H1 (cell line): ENCODE results near the gene DRD2. TPM values are rescaled to one million over a fixed set of nuclear protein-coding genes. Genes with fewer than 3 reads are reported as not detected.

Experiments used
- CTCF ChIA-PET: fragments of 300-600 bp; sonication (Branson Sonifier 250); formaldehyde crosslinking; loops from one replicate; lab custom pipeline; 2021; ENCODE audit not compliant: partially characterized antibody; lab: Charles Lee
- POLR2A ChIA-PET: fragments of 300-600 bp; sonication (Branson Sonifier 250); formaldehyde crosslinking; loops from one replicate; lab custom pipeline; 2021; ENCODE audit warnings: inconsistent platforms; ENCODE audit not compliant: partially characterized antibody; lab: Charles Lee
- DNase-seq, 2 experiments: peaks; one replicate each; pipeline versions ENCODE4 v3.0.0 to v3.0.0-alpha.2; 2010 to 2022; ENCODE audit warnings: low spot score in 2 of 2, low read depth in 1 of 2, mixed read lengths in 1 of 2
- FAIRE-seq: peaks from 2 replicates; lab custom pipeline; 2011; peaks lifted over from hg19 to GRCh38; lab: Jason Lieb, UNC
- H2AFZ ChIP-seq: 2 replicates; pipeline ENCODE4 v1.8.1; 2012; ENCODE audit warnings: low read length, inconsistent platforms
- H2AK5ac ChIP-seq: 2 replicates; pipeline ENCODE4 v1.6.1; 2013; ENCODE audit warnings: low read depth, low read length
- H2BK120ac ChIP-seq: replicated peaks from 2 replicates; pipeline ENCODE3; 2013; ENCODE audit warnings: low read depth, low read length, inconsistent platforms
- H2BK12ac ChIP-seq: 2 replicates; pipeline ENCODE4 v1.6.1; 2013; ENCODE audit warnings: low read depth, low read length
- H2BK15ac ChIP-seq: 2 replicates; pipeline ENCODE4 v1.6.1; 2013; ENCODE audit warnings: low read length
- H2BK20ac ChIP-seq: 2 replicates; pipeline ENCODE4 v1.6.1; 2013; ENCODE audit warnings: low read length
- H2BK5ac ChIP-seq: 2 replicates; pipeline ENCODE4 v1.6.1; 2013; ENCODE audit warnings: low read depth, low read length
- H3K14ac ChIP-seq: 2 replicates; pipeline ENCODE4 v1.6.1; 2013; ENCODE audit warnings: inconsistent platforms; ENCODE audit not compliant: insufficient read length
- H3K18ac ChIP-seq: 2 replicates; pipeline ENCODE4 v1.6.1; 2013; ENCODE audit warnings: low read length; ENCODE audit errors: extremely low read depth
- H3K23ac ChIP-seq: 2 replicates; pipeline ENCODE4 v1.6.1; 2013; ENCODE audit warnings: inconsistent platforms; ENCODE audit not compliant: insufficient read length
- H3K23me2 ChIP-seq: 2 replicates; pipeline ENCODE4 v1.6.1; 2013; ENCODE audit warnings: low read depth, low read length
- H3K27ac ChIP-seq: 2 replicates; pipeline ENCODE4 v1.6.1; 2011; ENCODE audit warnings: low read depth, low read length, inconsistent platforms
- H3K27me3 ChIP-seq, 4 experiments: replicated peaks in 1 of 4; 1 replicate in 1 of 4; 2 replicates in 3 of 4; pipeline versions ENCODE4 v1.6.1 to v1.8.1; 2011 to 2013; ENCODE audit warnings: low read length in 3 of 4, mild to moderate bottlenecking in 3 of 4, inconsistent platforms in 2 of 4, mixed read lengths in 2 of 4, moderate library complexity in 1 of 4; ENCODE audit not compliant: control insufficient read depth in 3 of 4, insufficient read depth in 3 of 4; ENCODE audit errors: extremely low read depth in 1 of 4
- H3K36me3 ChIP-seq, 4 experiments: 2 replicates each; pipeline versions ENCODE4 v1.6.1 to v1.8.1; 2011 to 2013; ENCODE audit warnings: mild to moderate bottlenecking in 4 of 4, low read length in 3 of 4, moderate library complexity in 2 of 4, control low read depth in 1 of 4, inconsistent platforms in 1 of 4; ENCODE audit not compliant: insufficient read depth in 4 of 4, control insufficient read depth in 2 of 4
- H3K4ac ChIP-seq: replicated peaks from 2 replicates; pipeline ENCODE3; 2013; ENCODE audit warnings: low read length, low read depth, mixed read lengths, inconsistent platforms; ENCODE audit not compliant: insufficient read length
- H3K4me1 ChIP-seq, 4 experiments: replicated peaks in 1 of 4; 1 replicate in 1 of 4; 2 replicates in 3 of 4; pipeline versions ENCODE4 v1.6.1 to v1.8.1; 2011 to 2013; ENCODE audit warnings: low read length in 3 of 4, inconsistent platforms in 2 of 4, mixed read lengths in 1 of 4; ENCODE audit not compliant: insufficient read depth in 4 of 4, control insufficient read depth in 3 of 4
- H3K4me2 ChIP-seq, 2 experiments: 2 replicates each; pipeline versions ENCODE4 v1.6.1 to v1.8.1; 2011 to 2013; ENCODE audit warnings: low read depth in 2 of 2, low read length in 2 of 2, control low read depth in 1 of 2, inconsistent platforms in 1 of 2, mild to moderate bottlenecking in 1 of 2; ENCODE audit not compliant: insufficient read depth in 1 of 2
- H3K4me3 ChIP-seq, 4 experiments: fragments of 200-600, 300-600 bp in 1 of 4; sonication (generic), shearing (Covaris generic), sonication (Bioruptor Twin) in 1 of 4; 2 replicates each; pipeline versions ENCODE4 v1.5.1 to v1.8.1; 2011 to 2016; ENCODE audit warnings: low read length in 4 of 4, low read depth in 3 of 4, control low read depth in 2 of 4, inconsistent platforms in 2 of 4, mild to moderate bottlenecking in 2 of 4, mixed read lengths in 1 of 4, moderate library complexity in 1 of 4; ENCODE audit not compliant: insufficient read depth in 2 of 4; ENCODE audit errors: extremely low read depth in 1 of 4
- H3K56ac ChIP-seq: replicated peaks from 2 replicates; pipeline ENCODE3; 2013; ENCODE audit warnings: low read depth, mild to moderate bottlenecking, mixed read lengths, low read length, inconsistent platforms; ENCODE audit not compliant: insufficient read length
- H3K79me1 ChIP-seq: 2 replicates; pipeline ENCODE4 v1.6.1; 2013; ENCODE audit warnings: low read depth, low read length, control low read depth
- H3K79me2 ChIP-seq, 2 experiments: 2 replicates each; pipeline versions ENCODE4 v1.6.1 to v1.8.1; 2012 to 2013; ENCODE audit warnings: low read length in 2 of 2, mild to moderate bottlenecking in 2 of 2, inconsistent platforms in 1 of 2; ENCODE audit not compliant: insufficient read depth in 2 of 2, control insufficient read depth in 1 of 2
- H3K9ac ChIP-seq, 4 experiments: replicated peaks in 1 of 4; 1 replicate in 1 of 4; 2 replicates in 3 of 4; pipeline versions ENCODE4 v1.6.1 to v1.8.1; 2011 to 2013; ENCODE audit warnings: low read depth in 3 of 4, low read length in 3 of 4, control low read depth in 2 of 4, mild to moderate bottlenecking in 2 of 4, moderate library complexity in 2 of 4, inconsistent platforms in 1 of 4; ENCODE audit errors: extremely low read depth in 1 of 4
- H3K9me3 ChIP-seq, 2 experiments: 2 replicates each; pipeline versions ENCODE4 v1.6.1 to v1.8.1; 2012 to 2013; ENCODE audit warnings: mild to moderate bottlenecking in 2 of 2, moderate library complexity in 2 of 2, control low read depth in 1 of 2, inconsistent platforms in 1 of 2, low read depth in 1 of 2, low read length in 1 of 2, mixed read lengths in 1 of 2; ENCODE audit not compliant: insufficient read depth in 2 of 2
- H4K20me1 ChIP-seq, 2 experiments: replicated peaks in 1 of 2; 2 replicates each; pipeline versions ENCODE3 to v1.8.1; 2011 to 2013; ENCODE audit warnings: inconsistent platforms in 2 of 2, low read length in 2 of 2, mild to moderate bottlenecking in 1 of 2; ENCODE audit not compliant: insufficient read depth in 2 of 2, control insufficient read depth in 1 of 2
- H4K5ac ChIP-seq: 2 replicates; pipeline ENCODE4 v1.6.1; 2013; ENCODE audit warnings: low read length, low read depth, mixed read lengths, inconsistent platforms; ENCODE audit not compliant: insufficient read length
- H4K8ac ChIP-seq: 2 replicates; pipeline ENCODE4 v1.8.0; 2013; ENCODE audit warnings: mild to moderate bottlenecking, moderate library complexity, low read length, inconsistent platforms; ENCODE audit not compliant: insufficient read depth; ENCODE audit errors: extremely low read depth
- H4K91ac ChIP-seq: replicated peaks from 2 replicates; pipeline ENCODE3; 2013; ENCODE audit warnings: low read length, mixed read lengths, inconsistent platforms; ENCODE audit not compliant: insufficient read length
- BRCA1 ChIP-seq: IDR thresholded peaks from 2 replicates; pipeline ENCODE4 v1.6.1; 2012; ENCODE audit warnings: low read depth, low read length, improper control_type of control experiment
- CEBPB ChIP-seq: IDR thresholded peaks from 2 replicates; pipeline ENCODE4 v1.6.1; 2012; ENCODE audit warnings: low read depth, low read length
- POU5F1 ChIP-seq: IDR thresholded peaks from 2 replicates; pipeline ENCODE4 v1.6.1; 2011; ENCODE audit warnings: low read depth, mild to moderate bottlenecking, low read length, moderate library complexity
- WGBS, 2 experiments: shearing (Covaris generic) in 1 of 2; methylation state at CpG; one replicate each; pipeline versions ENCODE4 v1.1.6 to v1.1.7; 2013 to 2015; ENCODE audit warnings: low lambda C conversion rate in 2 of 2, mixed read lengths in 2 of 2, inconsistent platforms in 1 of 2, low coverage in 1 of 2, missing lambda C conversion rate in 1 of 2; ENCODE audit not compliant: insufficient replicate concordance in 2 of 2, insufficient coverage in 1 of 2, insufficient read length in 1 of 2; ENCODE audit errors: extremely low coverage in 1 of 2, missing lambda C conversion rate in 1 of 2; 5-methylcytosine and 5-hydroxymethylcytosine counted together
- polyA plus RNA-seq, 7 experiments: library from polyadenylated mRNA; depleted of rRNA in 3 of 7; stranded (reverse) in 5 of 7; unstranded in 2 of 7; fragments of >200 nt in 5 of 7; fragments of 200-250 nt in 2 of 7; gene quantifications; 1 replicate in 5 of 7; 2 replicates in 1 of 7; 4 replicates in 1 of 7; pipeline versions ENCODE4 v1.2.1 to v1.2.3, GENCODE V29; 2011 to 2013; ENCODE audit warnings: missing spikeins in 2 of 7, mixed read lengths in 2 of 7
- total RNA-seq: library from RNA; stranded (reverse); fragmentation: NEBNext Ultra II Directional; extraction: Animal tissue kit (Norgen Biotek cat#: 25700); gene quantifications from 2 replicates; pipeline ENCODE4 v1.2.1, GENCODE V29; 2021

DRD2 gene
- total and polyA plus RNA-seq, 2 of the 8 experiments (the other 6 are each of a cell fraction or from before 2014, with no cell fraction given) = 0.26 to 0.41 TPM

GRCh38 chr11:113426686-113427085, 48.5 kb downstream of the DRD2 start:
- no peaks in the 10 kb centered on the region for H3K79me1 ChIP-seq
- H2BK12ac ChIP-seq = no peak overlapping the region
- H2AFZ ChIP-seq = no peak overlapping the region
- H2BK5ac ChIP-seq = no peak overlapping the region
- no peaks in the 10 kb centered on the region for H3K27me3 ChIP-seq
- H4K8ac ChIP-seq = no peak overlapping the region
- H2BK20ac ChIP-seq = no peak overlapping the region
- ChIA-PET CTCF (no interaction called here), POLR2A (no interaction called here)
- no peak overlapping the region for H4K91ac ChIP-seq
- no peaks in the 10 kb centered on the region for H3K9me3 ChIP-seq
- no peaks in the 10 kb centered on the region for H3K79me2 ChIP-seq
- no peak overlapping the region for H3K4me2 ChIP-seq
- H2AK5ac ChIP-seq = no peak overlapping the region
- H3K4me1 ChIP-seq = no peaks in the 10 kb centered on the region
- H3K4ac ChIP-seq = no peak overlapping the region
- DNase-seq (no peak), FAIRE-seq (no peak)
- H3K27ac ChIP-seq = no peak overlapping the region
- no peak for TF ChIP-seq POU5F1
- TF ChIP-seq BRCA1 = no peak
- no peak for TF ChIP-seq CEBPB
- no peaks in the 10 kb centered on the region for H3K23me2 ChIP-seq
- WGBS, 2 experiments = 83% methylated on average over 6 of the region's 6 CpGs; no CpG with 5 or more reads in 1 of the 2 experiments
- no peaks in the 10 kb centered on the region for H4K20me1 ChIP-seq
- H4K5ac ChIP-seq = no peak overlapping the region
- H2BK15ac ChIP-seq = no peak overlapping the region
- no peaks in the 10 kb centered on the region for H3K36me3 ChIP-seq
- no peak overlapping the region for H3K18ac ChIP-seq
- no peak overlapping the region for H3K14ac ChIP-seq
- no peak overlapping the region for H3K4me3 ChIP-seq
- no peak overlapping the region for H3K56ac ChIP-seq
- H3K23ac ChIP-seq = no peak overlapping the region
- H2BK120ac ChIP-seq = no peak overlapping the region
- H3K9ac ChIP-seq = no peak overlapping the region
